Spleen (tissue), 7 donors: Measurements from ENCODE around the gene MAP3K2.

ENCODE experiments used
- POLR2A ChIP-seq, 3 donors: fragments of 450-650 bp; IDR thresholded peaks; one replicate each; pipeline ENCODE4 v1.5.1; 2017; ENCODE audit warnings: antibody characterized with exemption in 3 of 3, mild to moderate bottlenecking in 1 of 3
- POLR2AphosphoS5 ChIP-seq, 3 donors: sonication (generic); formaldehyde crosslinking; IDR thresholded peaks; one replicate each; pipeline ENCODE4 v1.5.1; 2017; ENCODE audit warnings: antibody characterized with exemption in 3 of 3
- TF ChIP-seq, protein P1 (sequence below), 11 experiments: fragments of 200-600 bp in 7 of 11; fragments of 450-650 bp in 4 of 11; sonication (generic) in 4 of 11; IDR thresholded peaks in 8 of 11; conservative IDR thresholded peaks in 3 of 11; 1 replicate in 7 of 11; 2 replicates in 4 of 11; pipeline versions ENCODE4 v1.4.0 to v1.8.0; 2016 to 2021; ENCODE audit warnings: antibody characterized with exemption in 11 of 11, inconsistent platforms in 4 of 11, mild to moderate bottlenecking in 1 of 11
- donor health status: DM: no; HTN: no; CAD: no; lungs with moderate emphysema.
- donor health status: DM: no; HTN: no; CAD: no.
- donor health status: DM: no; HTN: no; CAD: no.

DNA sequence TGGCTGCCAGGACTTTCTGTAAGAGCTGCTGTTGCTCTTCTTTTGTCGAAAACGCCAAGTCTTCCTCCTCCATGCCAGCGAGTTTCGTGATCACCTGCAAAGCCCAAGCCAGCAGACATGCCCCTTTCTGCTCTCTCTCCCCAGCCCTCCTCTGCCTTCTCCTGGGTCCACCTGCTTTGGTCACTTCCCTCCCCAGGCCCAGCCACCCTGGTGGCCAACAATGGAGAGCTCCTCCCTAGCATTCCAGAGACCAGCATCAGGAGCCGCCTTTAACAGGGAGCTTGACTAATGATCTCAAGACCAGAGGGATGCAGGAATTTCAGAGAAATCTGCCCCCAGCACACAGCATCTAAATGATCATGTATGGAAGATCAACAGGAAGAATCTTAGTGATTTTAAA, 128.4 kb downstream of the MAP3K2 start:
- TF ChIP-seq POLR2AphosphoS5 (IDR thresholded peaks at IDR 0.05) (no peak), POLR2A (IDR thresholded peaks at IDR 0.05) (no peak)
- TF ChIP-seq, protein P1, sequence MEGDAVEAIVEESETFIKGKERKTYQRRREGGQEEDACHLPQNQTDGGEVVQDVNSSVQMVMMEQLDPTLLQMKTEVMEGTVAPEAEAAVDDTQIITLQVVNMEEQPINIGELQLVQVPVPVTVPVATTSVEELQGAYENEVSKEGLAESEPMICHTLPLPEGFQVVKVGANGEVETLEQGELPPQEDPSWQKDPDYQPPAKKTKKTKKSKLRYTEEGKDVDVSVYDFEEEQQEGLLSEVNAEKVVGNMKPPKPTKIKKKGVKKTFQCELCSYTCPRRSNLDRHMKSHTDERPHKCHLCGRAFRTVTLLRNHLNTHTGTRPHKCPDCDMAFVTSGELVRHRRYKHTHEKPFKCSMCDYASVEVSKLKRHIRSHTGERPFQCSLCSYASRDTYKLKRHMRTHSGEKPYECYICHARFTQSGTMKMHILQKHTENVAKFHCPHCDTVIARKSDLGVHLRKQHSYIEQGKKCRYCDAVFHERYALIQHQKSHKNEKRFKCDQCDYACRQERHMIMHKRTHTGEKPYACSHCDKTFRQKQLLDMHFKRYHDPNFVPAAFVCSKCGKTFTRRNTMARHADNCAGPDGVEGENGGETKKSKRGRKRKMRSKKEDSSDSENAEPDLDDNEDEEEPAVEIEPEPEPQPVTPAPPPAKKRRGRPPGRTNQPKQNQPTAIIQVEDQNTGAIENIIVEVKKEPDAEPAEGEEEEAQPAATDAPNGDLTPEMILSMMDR (IDR thresholded peaks at IDR 0.05 in 8 of 11, conservative IDR thresholded peaks at IDR 0.05 in 3 of 11), result no peak
